ENCODE measurements around the gene PDGFD.

DNA sequence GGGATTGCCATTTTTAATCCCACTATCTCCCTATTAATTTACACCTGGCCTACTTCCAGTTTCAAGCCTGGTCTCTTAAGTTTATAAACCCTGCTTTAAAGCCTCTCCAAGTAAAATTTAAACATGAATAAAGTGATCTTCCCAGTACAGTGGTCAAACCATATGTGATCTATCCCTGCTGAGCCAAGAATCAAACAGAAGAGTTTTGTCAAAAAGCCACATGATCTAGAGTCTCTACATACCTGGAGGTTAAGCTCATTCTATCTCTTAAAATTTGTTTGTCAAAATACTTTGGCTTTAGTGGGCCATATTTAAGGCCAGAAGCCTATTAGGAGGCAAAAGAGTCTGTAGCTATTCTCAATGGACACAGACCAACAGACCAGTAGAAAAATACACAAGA is 170.4 kb downstream of the PDGFD start:
- TF ChIP-seq, protein P1, sequence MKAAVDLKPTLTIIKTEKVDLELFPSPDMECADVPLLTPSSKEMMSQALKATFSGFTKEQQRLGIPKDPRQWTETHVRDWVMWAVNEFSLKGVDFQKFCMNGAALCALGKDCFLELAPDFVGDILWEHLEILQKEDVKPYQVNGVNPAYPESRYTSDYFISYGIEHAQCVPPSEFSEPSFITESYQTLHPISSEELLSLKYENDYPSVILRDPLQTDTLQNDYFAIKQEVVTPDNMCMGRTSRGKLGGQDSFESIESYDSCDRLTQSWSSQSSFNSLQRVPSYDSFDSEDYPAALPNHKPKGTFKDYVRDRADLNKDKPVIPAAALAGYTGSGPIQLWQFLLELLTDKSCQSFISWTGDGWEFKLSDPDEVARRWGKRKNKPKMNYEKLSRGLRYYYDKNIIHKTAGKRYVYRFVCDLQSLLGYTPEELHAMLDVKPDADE (IDR thresholded peaks at IDR 0.05): no peak
- TF ChIP-seq POLR2AphosphoS5 (IDR thresholded peaks at IDR 0.05; ENCODE audit: low read depth): no peak
- TF ChIP-seq, protein P2, sequence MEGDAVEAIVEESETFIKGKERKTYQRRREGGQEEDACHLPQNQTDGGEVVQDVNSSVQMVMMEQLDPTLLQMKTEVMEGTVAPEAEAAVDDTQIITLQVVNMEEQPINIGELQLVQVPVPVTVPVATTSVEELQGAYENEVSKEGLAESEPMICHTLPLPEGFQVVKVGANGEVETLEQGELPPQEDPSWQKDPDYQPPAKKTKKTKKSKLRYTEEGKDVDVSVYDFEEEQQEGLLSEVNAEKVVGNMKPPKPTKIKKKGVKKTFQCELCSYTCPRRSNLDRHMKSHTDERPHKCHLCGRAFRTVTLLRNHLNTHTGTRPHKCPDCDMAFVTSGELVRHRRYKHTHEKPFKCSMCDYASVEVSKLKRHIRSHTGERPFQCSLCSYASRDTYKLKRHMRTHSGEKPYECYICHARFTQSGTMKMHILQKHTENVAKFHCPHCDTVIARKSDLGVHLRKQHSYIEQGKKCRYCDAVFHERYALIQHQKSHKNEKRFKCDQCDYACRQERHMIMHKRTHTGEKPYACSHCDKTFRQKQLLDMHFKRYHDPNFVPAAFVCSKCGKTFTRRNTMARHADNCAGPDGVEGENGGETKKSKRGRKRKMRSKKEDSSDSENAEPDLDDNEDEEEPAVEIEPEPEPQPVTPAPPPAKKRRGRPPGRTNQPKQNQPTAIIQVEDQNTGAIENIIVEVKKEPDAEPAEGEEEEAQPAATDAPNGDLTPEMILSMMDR (conservative IDR thresholded peaks at IDR 0.05; ENCODE audit: low read depth in 2 of 2): no peak
- no peak for TF ChIP-seq EZH2phosphoT487 (IDR thresholded peaks at IDR 0.05; ENCODE audit: unreplicated experiment)
- TF ChIP-seq EZH2 (IDR thresholded peaks at IDR 0.05; ENCODE audit: low read depth, unreplicated experiment): no peak
- no peak for TF ChIP-seq REST (IDR thresholded peaks at IDR 0.05; ENCODE audit: unreplicated experiment)
